Measurements from ENCODE around the gene PLXNA1.

PLXNA1 gene

DNA sequence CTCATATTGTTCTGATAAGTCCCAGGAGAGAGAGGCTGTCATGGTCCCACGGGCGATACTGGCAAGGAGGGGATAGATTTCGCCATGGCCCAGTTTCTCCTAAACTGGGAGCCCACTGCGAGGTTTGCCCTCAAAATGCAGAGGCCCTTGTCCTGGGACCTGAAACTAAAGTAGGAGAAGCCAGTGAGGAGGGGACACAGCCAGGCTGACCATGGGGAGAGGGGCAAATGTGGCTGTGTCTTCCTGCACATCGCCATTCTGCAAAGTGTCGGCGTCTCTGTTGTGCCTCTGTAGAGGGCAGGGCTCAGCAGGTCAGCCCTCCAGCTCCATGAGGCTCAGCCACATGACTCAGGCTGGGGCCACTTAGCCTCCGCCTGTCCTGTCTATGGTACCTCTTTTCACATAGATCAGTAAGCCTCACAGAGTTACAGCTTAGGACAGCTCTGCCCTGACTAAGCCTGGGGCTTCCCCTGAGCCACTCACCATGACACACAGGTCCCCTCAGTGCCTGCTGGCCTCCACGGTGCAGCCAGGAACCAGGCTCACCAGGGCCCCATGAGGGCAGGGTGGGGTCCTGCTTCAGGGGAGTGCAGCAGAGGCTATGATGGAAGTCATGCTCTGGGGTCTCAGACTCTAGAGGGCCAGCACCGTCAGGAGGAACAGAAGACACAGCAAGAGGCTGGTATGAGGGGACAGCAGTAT is 28.6 kb upstream of the PLXNA1 start:
- DNase-seq = no peak

DNA sequence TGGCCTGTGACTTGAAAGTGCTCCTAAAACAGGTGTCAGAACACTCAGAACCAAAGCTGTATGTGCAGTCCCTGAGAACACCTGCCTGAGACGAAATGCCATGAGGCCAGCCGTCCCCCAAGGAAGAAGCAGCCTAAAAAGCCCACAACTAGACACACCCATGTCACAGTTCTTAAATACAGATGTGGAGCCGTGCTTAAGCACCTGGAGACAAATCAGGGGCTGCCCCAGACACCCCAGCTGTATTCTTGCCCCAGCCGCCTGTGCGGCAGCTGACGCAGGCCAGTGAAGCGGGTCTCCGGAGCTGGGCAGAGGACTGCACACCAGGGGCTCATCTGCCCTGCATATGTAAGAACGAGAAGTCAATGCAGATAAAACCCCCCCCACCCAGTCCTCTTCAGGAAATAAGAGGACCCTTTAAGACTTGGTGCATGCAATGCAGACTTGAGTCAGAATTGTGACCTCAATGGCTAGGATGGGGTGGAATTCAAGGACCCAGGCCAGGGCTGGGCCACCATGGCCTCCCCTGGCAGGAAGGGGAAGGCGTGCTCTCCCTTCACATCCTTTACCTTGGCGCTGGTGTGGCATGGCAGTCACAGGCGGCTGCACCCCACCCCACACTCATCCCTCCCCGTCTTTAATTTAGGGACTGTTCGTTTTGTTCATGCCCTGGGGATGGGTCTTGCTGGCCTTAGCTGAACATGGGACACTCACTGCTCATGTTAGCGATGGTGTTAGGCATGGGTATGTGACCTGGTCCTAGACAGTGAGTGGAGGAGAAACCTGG is 27.7 kb upstream of the PLXNA1 start:
- DNase-seq = no peak

DNA sequence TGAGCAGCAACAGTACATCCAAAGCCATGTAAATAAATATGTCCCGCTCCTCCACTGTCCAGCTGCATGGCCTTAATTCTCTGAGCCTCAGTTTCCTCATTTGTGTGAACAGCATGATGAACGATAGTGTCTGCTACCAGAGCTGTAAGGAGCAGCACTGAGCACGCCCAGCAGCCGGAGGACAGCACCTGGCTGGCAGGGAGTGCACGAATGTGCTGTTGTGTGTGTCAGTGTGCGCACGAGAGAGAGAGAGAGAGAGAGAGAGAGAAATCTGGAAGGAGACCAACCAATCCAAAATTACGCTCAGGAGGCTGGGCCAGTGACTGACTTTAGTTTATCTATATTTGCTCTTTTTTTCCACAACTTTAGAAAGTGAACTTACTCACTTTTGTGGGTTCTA is 26.6 kb upstream of the PLXNA1 start:
- no peak for DNase-seq

DNA sequence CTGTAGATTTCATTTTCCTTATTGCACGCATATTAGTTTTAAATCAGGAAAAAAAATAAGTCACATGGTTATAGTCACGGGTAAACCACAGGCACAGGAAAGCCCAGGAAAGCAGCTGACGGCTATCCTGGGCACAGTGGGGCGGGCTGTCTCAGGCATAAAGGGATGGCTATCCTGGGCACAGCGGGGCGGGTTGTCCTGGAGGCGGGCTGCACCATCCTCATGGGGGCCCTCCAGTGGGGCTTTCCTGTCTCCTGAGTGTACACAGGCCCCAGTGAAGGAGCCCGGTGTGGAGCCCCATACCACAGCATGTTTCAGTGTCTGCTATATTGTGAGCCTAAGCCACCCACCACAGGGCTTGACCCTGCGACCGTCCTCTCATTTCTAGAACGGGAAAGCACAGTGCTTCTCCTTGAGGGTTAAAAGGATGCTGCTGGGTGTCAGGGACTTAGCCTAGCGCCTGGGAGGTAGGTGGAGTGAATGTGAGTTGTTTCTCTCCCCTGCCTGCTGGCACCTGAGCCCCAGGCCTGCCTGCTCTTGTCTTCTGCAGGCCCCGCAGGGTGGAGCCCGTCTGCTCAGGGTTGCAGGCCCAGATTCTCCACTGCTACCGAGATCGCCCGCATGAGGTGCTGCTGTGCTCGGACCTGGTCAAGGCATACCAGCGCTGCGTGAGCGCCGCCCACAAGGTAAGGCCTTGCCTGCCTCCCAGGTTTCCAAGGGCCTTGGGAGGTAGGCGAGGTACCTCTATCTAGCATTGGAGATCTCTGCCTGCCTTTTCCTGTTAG is 25.9 kb upstream of the PLXNA1 start:
- no peak for DNase-seq

DNA sequence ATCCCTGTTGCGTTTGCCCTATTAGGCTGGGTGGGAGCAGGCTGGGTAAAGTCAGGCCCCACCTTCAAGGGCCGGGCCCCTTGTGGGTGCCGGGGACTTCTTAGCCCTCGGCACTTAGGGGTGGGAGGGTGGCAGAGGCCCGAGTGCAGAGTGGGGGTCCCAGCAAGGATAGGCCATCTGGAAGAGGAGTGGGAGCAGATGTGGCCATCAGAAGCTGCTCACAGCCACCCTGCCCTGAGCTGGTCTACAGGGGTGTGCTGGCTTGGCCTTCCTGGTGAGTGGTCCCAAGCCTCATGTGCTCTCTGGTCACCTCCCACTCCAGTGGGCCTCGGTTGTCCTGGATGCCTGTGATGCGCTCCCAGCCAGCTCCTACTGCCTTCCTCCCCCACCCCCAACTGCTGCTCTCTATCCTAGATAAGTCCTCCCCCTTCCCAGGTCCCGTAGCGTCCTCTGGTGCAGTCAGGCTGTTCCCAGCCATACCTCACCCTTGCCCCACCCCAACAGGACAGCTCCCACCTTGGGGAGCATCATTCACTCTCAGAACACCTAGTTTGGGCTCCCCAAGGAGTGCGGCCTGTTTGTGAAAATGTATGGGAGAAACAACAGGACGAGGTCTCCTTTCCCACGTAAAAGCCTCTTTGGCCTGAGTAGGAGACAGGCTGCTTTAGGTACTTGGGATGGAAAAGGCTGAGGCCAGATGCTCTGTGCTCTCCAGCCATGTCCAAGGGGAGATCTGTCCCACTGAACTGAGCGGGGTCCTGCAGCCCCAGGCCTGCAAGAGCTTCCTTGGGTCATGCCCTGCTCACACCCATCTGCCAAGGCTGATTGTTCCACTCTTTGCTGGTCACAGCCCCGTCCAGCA is 24.9 kb upstream of the PLXNA1 start:
- DNase-seq = no peak

DNA sequence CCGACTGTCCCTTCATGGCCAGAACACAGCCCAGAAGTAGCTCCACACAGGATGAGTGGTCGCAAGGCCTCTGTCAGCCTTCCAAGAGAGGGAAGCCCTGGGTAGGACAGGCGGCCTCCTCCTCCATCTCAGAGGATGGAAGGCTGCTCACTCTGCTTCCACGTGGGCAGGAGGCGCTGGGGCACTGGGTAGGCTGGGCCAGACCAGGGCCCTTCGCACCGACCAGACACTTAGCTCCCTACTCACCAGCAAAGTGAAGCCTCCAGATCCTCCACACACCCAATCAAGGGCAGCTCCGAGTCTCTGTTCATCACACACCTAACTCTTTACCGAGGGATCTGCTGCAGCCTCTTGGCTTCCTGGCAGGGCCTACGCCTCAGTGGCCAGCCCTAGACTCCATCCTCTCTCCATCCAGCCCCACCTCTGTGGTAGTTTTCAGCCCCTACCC is 24.3 kb upstream of the PLXNA1 start:
- DNase-seq = no peak

DNA sequence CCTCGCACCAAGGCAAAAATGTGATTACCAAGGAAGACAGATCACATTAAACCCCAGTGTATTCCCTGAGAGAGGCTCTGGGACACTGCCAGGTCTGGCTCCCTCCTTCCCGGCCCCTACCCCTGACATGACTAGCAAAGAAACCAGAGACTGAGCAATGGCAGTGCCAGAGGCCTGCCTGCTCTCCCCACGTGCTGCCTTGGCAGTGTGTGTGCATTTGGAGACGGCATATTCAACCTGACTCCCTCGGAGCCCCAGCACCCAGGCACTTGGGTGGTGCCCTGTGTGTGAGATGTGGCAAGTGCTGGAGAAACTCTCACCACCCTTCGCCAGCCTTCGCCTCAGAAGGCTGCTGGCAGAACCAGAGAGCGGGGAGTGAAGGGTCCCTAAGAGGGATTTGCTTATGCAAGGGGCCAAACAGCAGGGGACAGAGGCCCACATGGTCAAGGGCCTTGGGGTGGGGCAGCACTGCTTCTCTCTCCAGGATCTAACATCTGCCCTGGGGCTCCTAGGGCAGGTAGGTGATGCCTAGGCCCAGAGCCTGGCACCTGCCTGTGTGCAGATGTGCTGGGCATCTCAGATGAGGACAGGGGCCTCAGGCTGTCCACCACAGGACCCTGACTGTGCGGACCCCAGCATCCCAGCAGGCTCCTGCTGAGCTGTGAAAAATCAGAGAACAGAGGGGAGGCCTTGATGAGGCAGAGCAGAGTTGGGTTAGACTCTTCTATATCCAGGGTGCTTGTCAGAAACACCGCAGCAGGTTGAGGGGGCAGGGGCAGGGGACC is 23.6 kb upstream of the PLXNA1 start:
- DNase-seq = no peak

DNA sequence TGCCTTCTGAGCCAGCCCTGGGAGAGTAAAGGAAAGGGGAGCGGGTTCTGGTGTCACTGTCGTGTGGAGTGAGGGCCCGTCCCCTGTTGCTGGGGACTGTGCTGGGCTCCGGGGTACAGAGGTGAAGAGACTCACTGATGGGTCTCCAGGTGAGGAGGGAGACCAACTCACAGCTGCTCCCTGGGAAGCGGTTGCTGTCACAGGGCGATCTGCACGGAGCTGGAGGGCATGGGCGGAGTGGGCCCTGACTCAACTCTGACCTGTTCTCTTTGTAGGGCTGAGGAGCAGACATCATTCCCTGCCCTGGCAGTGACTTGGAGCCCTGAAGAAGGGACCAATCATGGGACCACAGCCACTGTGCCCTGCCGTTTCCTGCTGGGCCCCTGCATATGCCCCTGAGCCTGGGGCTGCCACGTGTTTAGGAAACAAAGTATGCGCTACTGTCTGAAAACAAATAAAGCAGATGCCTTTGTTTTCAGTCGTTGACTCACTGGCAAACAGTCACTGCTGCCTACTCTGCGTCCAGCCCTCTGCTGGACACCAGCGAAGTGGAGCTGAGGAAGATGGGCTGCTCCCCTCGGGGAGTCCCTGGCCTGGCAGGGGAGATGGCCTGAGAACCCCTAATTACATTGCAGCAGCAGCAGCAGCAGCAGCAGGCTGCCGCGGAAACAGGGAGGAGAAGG is 22.9 kb upstream of the PLXNA1 start:
- DNase-seq = peak; percentile 53

DNA sequence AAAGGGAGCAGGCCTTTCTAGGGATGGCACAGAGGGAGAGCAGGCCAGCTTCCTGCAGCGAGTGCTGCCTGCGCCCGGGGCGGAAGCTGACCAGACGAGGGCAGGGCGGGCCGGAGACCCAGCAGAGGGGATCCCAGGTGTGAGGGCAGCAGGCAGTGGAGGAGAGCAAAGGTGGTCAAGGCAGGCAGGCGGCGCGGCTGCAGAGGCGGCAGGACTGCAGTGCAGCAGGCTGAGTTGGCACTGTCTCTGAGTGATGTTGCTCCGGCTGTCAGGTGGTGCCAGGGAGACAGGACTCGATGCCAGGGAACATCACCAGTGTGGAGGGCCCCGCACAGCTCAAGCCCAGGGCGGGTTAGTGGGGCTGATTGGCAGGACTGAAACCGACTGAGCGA is 22.3 kb upstream of the PLXNA1 start:
- no peak for DNase-seq

DNA sequence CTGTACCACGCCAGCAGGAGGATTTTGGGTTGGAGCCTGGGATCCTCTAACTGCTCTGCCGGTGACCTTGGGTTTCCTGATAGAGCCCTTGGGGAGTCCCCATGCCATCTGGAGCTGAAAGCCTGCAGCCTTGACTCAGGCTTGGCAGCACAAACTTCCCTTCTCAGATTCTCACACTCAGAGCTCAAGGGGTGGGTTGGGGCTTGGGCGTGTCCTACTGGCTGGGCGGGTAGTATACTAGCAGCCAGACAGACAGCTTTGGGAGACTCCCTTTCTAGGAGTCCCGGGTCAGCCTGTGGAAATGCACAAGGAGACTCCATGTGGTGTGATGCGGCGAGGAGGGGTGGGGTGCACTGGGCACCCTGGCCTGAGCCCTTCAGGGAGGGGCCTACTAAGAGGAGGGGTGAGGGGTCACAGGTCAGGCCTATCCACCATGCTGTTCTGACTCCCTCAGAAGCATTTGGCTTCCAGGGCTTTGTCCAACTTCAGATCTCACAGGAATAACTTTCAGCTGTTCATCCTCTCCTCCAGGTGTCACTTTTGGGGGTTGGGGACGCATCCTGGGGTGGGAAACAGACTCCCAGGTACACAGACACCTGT is 21.6 kb upstream of the PLXNA1 start:
- DNase-seq = no peak

DNA sequence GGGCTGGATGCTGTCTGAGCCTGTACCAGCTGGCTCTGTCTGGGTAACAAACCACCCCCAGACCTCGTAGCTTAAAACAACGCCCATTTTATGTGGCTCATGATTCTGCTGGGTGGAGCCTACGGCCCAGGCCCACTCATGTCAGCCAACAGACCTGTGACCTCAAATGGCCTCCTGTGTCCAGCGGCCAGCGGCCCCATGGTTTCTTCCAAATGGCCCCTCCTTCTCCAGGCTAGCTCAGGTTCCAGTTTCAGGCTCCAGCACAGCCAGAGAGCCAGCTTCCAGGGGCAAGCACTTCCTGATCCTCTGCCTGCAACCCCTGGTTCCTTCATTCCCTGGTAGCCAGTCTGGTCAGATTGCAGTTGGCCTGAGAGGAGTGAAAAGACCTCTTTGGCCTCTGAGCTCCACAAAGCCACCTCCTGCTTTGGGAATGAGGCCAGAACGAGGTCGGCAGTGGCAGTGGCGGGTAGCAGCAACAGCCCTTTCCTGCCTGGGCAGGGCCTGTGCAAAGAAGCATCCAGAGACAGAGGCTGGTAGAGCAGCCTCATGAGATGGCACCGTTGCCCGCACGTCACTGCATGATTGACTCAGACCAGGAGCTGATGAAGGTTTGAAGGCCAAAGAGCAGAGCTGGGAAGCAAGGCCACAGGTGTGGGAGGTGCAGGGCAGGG is 21.0 kb upstream of the PLXNA1 start:
- no peak for DNase-seq

DNA sequence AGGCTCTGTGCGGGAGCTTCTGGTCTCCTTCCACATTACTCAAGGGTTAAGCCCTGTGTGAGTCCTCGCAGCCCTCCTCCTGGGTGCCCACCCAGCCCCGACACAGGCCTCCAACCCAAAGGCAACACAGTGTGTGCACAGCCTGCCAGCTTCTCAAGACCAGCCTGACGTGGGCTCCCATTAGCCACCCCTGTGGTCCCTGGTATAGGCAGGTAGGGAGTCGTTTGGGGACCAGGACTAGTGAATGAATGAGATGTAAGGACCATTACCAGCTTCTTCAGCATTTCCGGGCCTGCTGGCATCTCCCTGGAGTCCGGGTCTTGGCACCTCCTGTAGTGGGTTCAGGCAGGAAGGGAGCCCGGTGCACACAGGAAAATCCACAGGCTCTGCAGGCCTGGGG is 20.2 kb upstream of the PLXNA1 start:
- no peak for DNase-seq

DNA sequence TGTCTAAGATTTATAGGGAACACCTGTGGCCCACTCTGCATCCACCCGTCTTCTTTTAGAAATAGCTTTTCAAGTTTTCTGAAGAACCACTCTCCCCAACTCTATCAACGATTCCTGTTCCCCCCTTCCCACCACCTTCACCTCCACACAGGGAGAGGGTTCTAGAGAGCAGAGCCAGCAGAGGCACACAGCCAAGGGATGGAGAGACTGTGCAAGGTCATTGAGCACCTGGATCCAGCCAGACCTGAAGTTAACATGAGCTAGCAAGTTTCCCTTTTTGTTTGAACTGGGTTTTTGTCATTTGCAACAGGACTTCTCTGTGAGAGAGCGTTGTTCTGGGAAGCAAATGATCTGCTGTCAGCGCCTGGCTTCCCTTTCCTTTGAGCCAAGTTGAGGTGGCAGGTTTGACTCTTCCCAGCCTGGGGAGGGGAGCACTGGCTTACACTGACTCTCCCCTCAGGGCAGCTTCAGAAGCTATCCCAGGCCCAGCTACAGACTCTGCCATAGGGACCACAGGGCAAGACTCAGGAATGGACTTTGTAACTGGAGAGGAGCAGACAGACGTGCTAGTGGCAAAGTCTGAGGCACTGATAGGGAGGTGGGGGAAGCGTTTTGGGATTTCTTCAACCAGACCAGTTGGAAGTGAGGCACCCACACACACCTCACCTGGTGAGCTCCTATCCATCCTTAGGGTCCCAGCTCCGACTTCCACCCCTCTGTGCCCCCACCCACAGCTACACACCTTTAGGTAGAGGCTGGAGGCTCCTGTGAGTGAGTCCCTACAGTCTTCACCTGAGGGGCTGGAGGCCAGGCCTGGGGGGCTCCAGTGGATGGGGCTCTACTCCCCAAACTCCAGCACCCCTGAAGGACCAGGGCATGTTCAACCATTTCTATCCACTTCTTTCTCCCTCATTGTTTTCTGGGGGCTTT is 19.4 kb upstream of the PLXNA1 start:
- no peak for DNase-seq

DNA sequence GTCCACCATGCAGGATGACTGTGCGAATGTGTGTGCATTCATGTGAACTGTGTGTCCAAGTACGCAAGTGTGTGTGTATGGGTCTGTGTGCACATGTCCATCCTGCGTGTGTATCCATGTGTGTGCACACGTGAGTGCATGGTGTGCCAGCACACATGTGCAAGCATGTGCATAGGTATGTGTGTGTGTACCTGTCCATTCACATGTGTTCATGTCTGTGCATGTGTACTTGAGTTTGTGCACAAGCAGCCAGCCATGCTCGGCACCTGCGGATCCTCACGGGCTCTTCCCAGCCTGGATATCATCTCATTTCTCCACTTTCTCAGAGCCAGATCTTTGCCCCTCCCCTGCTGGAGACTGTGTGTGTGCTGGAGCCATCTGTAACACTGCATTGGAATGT is 18.7 kb upstream of the PLXNA1 start:
- no peak for DNase-seq

DNA sequence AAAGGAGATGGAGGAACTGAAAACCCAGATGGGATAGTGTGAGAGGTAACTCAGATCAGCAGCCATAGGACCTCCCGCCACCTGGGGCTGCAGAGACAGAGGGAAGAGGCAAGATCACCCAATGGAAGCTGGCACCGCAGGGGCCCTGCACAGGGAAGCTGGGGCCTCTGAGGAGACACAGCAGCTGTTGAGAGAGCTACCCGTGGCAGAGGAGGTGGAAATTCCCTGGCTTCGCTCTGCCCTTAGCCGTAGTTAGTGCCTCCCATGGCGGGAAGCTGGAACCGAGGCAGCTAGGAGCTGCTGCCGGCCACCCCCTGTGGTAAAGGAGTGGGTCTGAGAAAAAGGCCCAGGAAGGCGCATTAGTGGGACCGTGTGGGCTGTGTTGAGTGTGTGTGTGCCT is 18.0 kb upstream of the PLXNA1 start:
- no peak for DNase-seq

DNA sequence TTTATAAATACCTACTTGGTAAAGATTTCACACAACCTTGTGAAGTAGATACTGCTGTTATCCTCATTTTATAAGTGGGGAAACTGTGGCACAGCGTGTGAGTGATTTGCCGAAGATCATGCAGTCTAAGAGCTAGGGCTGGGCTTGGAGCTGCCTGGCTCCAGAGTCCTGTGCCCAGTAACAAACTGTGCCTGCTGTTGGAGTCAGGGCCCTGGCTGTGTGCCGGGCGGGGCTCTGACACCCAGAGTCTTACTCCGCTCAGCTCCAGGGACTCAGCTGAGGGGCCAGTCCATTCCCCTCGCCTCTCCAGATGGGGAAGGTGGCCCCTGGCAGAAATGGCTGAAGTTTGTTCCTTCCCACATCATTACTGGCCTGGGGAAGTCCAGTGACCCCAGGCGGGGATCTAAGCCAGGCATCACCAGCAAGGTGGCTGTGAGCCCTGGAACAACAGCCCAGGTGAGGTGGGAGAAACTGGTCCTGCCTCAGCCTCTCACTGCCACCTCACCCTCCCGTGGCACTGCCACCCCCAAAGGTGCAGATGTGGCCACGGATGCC is 17.3 kb upstream of the PLXNA1 start:
- no peak for DNase-seq

DNA sequence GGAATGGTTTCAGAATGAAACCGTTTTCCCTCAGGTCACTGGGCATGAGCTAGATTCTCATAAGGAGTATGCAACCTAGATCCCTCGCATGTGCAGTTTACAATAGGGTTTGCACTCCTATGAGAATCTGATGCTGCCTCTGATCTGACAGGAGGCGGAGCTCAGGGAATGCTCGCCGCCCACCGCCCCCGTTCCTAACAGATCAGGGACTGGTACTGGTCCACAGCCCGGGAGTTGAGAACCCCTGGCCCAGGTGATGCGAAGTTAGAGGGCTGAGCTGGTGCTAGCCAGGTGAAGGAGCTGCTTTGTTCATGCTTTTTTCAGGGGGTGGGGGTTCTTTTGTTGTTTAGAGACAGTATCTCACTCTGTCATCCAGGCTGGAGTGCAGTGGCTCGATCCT is 15.5 kb upstream of the PLXNA1 start:
- DNase-seq = no peak
